ENCODE results near the gene PCSK2. TPM values are rescaled to one million over a fixed set of nuclear protein-coding genes. Genes with fewer than 3 reads are reported as not detected.

The PCSK2 gene
- polyA plus RNA-seq, 2 donors: 0.02 to 0.13 TPM

GRCh38 chr20:17295151-17295726, 68.4 kb downstream of the PCSK2 start:
- H3K4me3 ChIP-seq (ENCODE audit: low read depth in 1 of 2, low read length in 2 of 2): no peak overlapping the region
- H3K9me3 ChIP-seq (ENCODE audit: control insufficient read depth in 2 of 2, insufficient read depth in 1 of 2, low read depth in 1 of 2, low read length in 1 of 2): no peaks in the 10 kb centered on the region
- H3K27ac ChIP-seq (ENCODE audit: low read depth in 2 of 2, low read length in 1 of 2): no peak overlapping the region
- no peaks in the 10 kb centered on the region for H3K36me3 ChIP-seq (ENCODE audit: control insufficient read depth in 2 of 2, insufficient read depth in 2 of 2, low read length in 1 of 2)
- no peaks in the 10 kb centered on the region for H3K27me3 ChIP-seq (ENCODE audit: control insufficient read depth in 1 of 2, insufficient read depth in 2 of 2, low read length in 2 of 2)
- no peaks in the 10 kb centered on the region for H3K4me1 ChIP-seq (ENCODE audit: control insufficient read depth in 2 of 2, insufficient read depth in 2 of 2, low read length in 1 of 2)
- WGBS, 2 donors: 86 to 88% methylated on average over 3 of the region's 3 CpGs

GRCh38 chr20:17295991-17296390, 69.2 kb downstream of the PCSK2 start:
- 74 to 80% methylated on average over 4 of the region's 4 CpGs for WGBS, 2 donors
- no peaks in the 10 kb centered on the region for H3K4me1 ChIP-seq (ENCODE audit: control insufficient read depth in 2 of 2, insufficient read depth in 2 of 2, low read length in 1 of 2)
- no peaks in the 10 kb centered on the region for H3K27me3 ChIP-seq (ENCODE audit: control insufficient read depth in 1 of 2, insufficient read depth in 2 of 2, low read length in 2 of 2)
- H3K36me3 ChIP-seq (ENCODE audit: control insufficient read depth in 2 of 2, insufficient read depth in 2 of 2, low read length in 1 of 2): no peaks in the 10 kb centered on the region
- H3K4me3 ChIP-seq (ENCODE audit: low read depth in 1 of 2, low read length in 2 of 2): no peak overlapping the region
- no peaks in the 10 kb centered on the region for H3K9me3 ChIP-seq (ENCODE audit: control insufficient read depth in 2 of 2, insufficient read depth in 1 of 2, low read depth in 1 of 2, low read length in 1 of 2)
- H3K27ac ChIP-seq (ENCODE audit: low read depth in 2 of 2, low read length in 1 of 2): no peak overlapping the region

- no peaks in the 10 kb centered on the region for H3K36me3 ChIP-seq (ENCODE audit: control insufficient read depth in 2 of 2, insufficient read depth in 2 of 2, low read length in 1 of 2)
- no peaks in the 10 kb centered on the region for H3K9me3 ChIP-seq (ENCODE audit: control insufficient read depth in 2 of 2, insufficient read depth in 1 of 2, low read depth in 1 of 2, low read length in 1 of 2)
- H3K27ac ChIP-seq (ENCODE audit: low read depth in 2 of 2, low read length in 1 of 2): no peak overlapping the region
- no peaks in the 10 kb centered on the region for H3K4me1 ChIP-seq (ENCODE audit: control insufficient read depth in 2 of 2, insufficient read depth in 2 of 2, low read length in 1 of 2)
- H3K27me3 ChIP-seq (ENCODE audit: control insufficient read depth in 1 of 2, insufficient read depth in 2 of 2, low read length in 2 of 2): no peaks in the 10 kb centered on the region
- H3K4me3 ChIP-seq (ENCODE audit: low read depth in 1 of 2, low read length in 2 of 2): no peak overlapping the region
Measured at GRCh38 chr20:17298171-17298570, 71.3 kb downstream of the PCSK2 start.

- Histone ChIP-seq H3K27me3 (ENCODE audit: control insufficient read depth in 1 of 2, insufficient read depth in 2 of 2, low read length in 2 of 2) (no peaks in the 10 kb centered on the region), H3K9me3 (ENCODE audit: control insufficient read depth in 2 of 2, insufficient read depth in 1 of 2, low read depth in 1 of 2, low read length in 1 of 2) (no peaks in the 10 kb centered on the region), H3K36me3 (ENCODE audit: control insufficient read depth in 2 of 2, insufficient read depth in 2 of 2, low read length in 1 of 2) (no peaks in the 10 kb centered on the region), H3K4me1 (ENCODE audit: control insufficient read depth in 2 of 2, insufficient read depth in 2 of 2, low read length in 1 of 2) (no peaks in the 10 kb centered on the region), H3K27ac (ENCODE audit: low read depth in 2 of 2, low read length in 1 of 2) (no peak overlapping the region), H3K4me3 (ENCODE audit: low read depth in 1 of 2, low read length in 2 of 2) (no peak overlapping the region)
- WGBS, 2 donors: 77 to 87% methylated on average over 2 of the region's 2 CpGs
Measured at GRCh38 chr20:17298751-17299150, 71.9 kb downstream of the PCSK2 start.

- H3K4me1 ChIP-seq (ENCODE audit: control insufficient read depth in 2 of 2, insufficient read depth in 2 of 2, low read length in 1 of 2): no peaks in the 10 kb centered on the region
- H3K9me3 ChIP-seq (ENCODE audit: control insufficient read depth in 2 of 2, insufficient read depth in 1 of 2, low read depth in 1 of 2, low read length in 1 of 2): no peaks in the 10 kb centered on the region
- no peaks in the 10 kb centered on the region for H3K36me3 ChIP-seq (ENCODE audit: control insufficient read depth in 2 of 2, insufficient read depth in 2 of 2, low read length in 1 of 2)
- H3K27ac ChIP-seq (ENCODE audit: low read depth in 2 of 2, low read length in 1 of 2): no peak overlapping the region
- no peaks in the 10 kb centered on the region for H3K27me3 ChIP-seq (ENCODE audit: control insufficient read depth in 1 of 2, insufficient read depth in 2 of 2, low read length in 2 of 2)
- WGBS, 2 donors: 88 to 90% methylated on average over 2 of the region's 2 CpGs
- H3K4me3 ChIP-seq (ENCODE audit: low read depth in 1 of 2, low read length in 2 of 2): no peak overlapping the region
Measured at GRCh38 chr20:17300113-17300512, 73.3 kb downstream of the PCSK2 start.

- Histone ChIP-seq H3K36me3 (ENCODE audit: control insufficient read depth in 2 of 2, insufficient read depth in 2 of 2, low read length in 1 of 2) (no peaks in the 10 kb centered on the region), H3K9me3 (ENCODE audit: control insufficient read depth in 2 of 2, insufficient read depth in 1 of 2, low read depth in 1 of 2, low read length in 1 of 2) (no peaks in the 10 kb centered on the region), H3K4me3 (ENCODE audit: low read depth in 1 of 2, low read length in 2 of 2) (no peak overlapping the region), H3K4me1 (ENCODE audit: control insufficient read depth in 2 of 2, insufficient read depth in 2 of 2, low read length in 1 of 2) (no peaks in the 10 kb centered on the region), H3K27me3 (ENCODE audit: control insufficient read depth in 1 of 2, insufficient read depth in 2 of 2, low read length in 2 of 2) (no peaks in the 10 kb centered on the region), H3K27ac (ENCODE audit: low read depth in 2 of 2, low read length in 1 of 2) (no peak overlapping the region)
- 44 to 61% methylated on average over 3 of the region's 3 CpGs for WGBS, 2 donors
Measured at GRCh38 chr20:17304774-17305173, 77.9 kb downstream of the PCSK2 start.

- Histone ChIP-seq H3K27ac (ENCODE audit: low read depth in 2 of 2, low read length in 1 of 2) (no peak overlapping the region), H3K4me1 (ENCODE audit: control insufficient read depth in 2 of 2, insufficient read depth in 2 of 2, low read length in 1 of 2) (no peaks in the 10 kb centered on the region), H3K9me3 (ENCODE audit: control insufficient read depth in 2 of 2, insufficient read depth in 1 of 2, low read depth in 1 of 2, low read length in 1 of 2) (no peaks in the 10 kb centered on the region), H3K36me3 (ENCODE audit: control insufficient read depth in 2 of 2, insufficient read depth in 2 of 2, low read length in 1 of 2) (no peaks in the 10 kb centered on the region), H3K4me3 (ENCODE audit: low read depth in 1 of 2, low read length in 2 of 2) (no peak overlapping the region), H3K27me3 (ENCODE audit: control insufficient read depth in 1 of 2, insufficient read depth in 2 of 2, low read length in 2 of 2) (no peaks in the 10 kb centered on the region)
- WGBS, 2 donors: 89 to 92% methylated on average over 4 of the region's 4 CpGs
Measured at GRCh38 chr20:17306427-17306826, 79.6 kb downstream of the PCSK2 start.

DNA sequence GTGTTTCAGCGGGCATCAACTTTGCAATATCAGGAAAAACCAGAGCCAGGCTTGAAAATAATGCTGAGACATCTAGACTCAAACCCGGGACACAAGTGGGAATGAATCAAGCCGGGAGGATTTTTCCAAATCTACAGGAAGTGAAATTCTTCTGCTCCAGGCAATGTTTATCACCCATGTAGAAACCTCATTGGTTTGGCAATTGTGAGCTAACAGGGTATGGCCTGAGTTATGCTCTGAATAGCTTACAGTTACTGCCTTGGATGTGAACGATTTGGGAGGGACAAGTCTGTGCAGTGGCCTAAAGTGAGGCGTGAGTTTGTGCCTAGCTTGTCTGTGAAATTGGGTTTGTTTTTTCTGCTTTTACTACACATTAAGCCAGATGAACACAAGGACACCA, 87.4 kb downstream of the PCSK2 start:
- H3K4me3 ChIP-seq (ENCODE audit: low read depth in 1 of 2, low read length in 2 of 2): no peak overlapping the region
- no peaks in the 10 kb centered on the region for H3K9me3 ChIP-seq (ENCODE audit: control insufficient read depth in 2 of 2, insufficient read depth in 1 of 2, low read depth in 1 of 2, low read length in 1 of 2)
- no peak overlapping the region for H3K27ac ChIP-seq (ENCODE audit: low read depth in 2 of 2, low read length in 1 of 2)
- H3K4me1 ChIP-seq (ENCODE audit: control insufficient read depth in 2 of 2, insufficient read depth in 2 of 2, low read length in 1 of 2): peaks cover 6 to 9% of the 10 kb centered on the region in 2 donors
- H3K36me3 ChIP-seq (ENCODE audit: control insufficient read depth in 2 of 2, insufficient read depth in 2 of 2, low read length in 1 of 2): no peaks in the 10 kb centered on the region
- WGBS, 2 donors: 52 to 57% methylated on average over 5 of the region's 5 CpGs
- H3K27me3 ChIP-seq (ENCODE audit: control insufficient read depth in 1 of 2, insufficient read depth in 2 of 2, low read length in 2 of 2): no peaks in the 10 kb centered on the region

- Histone ChIP-seq H3K9me3 (ENCODE audit: control insufficient read depth in 2 of 2, insufficient read depth in 1 of 2, low read depth in 1 of 2, low read length in 1 of 2) (no peaks in the 10 kb centered on the region), H3K4me1 (ENCODE audit: control insufficient read depth in 2 of 2, insufficient read depth in 2 of 2, low read length in 1 of 2) (peaks cover 6 to 9% of the 10 kb centered on the region in 2 donors), H3K27ac (ENCODE audit: low read depth in 2 of 2, low read length in 1 of 2) (no peak overlapping the region), H3K27me3 (ENCODE audit: control insufficient read depth in 1 of 2, insufficient read depth in 2 of 2, low read length in 2 of 2) (no peaks in the 10 kb centered on the region), H3K36me3 (ENCODE audit: control insufficient read depth in 2 of 2, insufficient read depth in 2 of 2, low read length in 1 of 2) (no peaks in the 10 kb centered on the region), H3K4me3 (ENCODE audit: low read depth in 1 of 2, low read length in 2 of 2) (no peak overlapping the region)
- WGBS, 2 donors: 13 to 15% methylated on average over 45 of the region's 45 CpGs
Measured at GRCh38 chr20:17315407-17316231, 88.8 kb downstream of the PCSK2 start.

Measured in esophagus (tissue), 2 donors.